HEK293T (cell line): Measurements from ENCODE around the gene GDPD5.

ENCODE experiments used
- CTCF ChIA-PET: fragments of 350-600 bp; formaldehyde crosslinking; extraction: SDS; loops from one replicate; lab custom pipeline; 2021; ENCODE audit warnings: antibody characterized with exemption, inconsistent platforms; lab: Yijun Ruan, JAX
- POLR2A ChIA-PET: fragments of 350-600 bp; formaldehyde crosslinking; extraction: SDS; loops from one replicate; lab custom pipeline; 2020; ENCODE audit warnings: antibody characterized with exemption, inconsistent platforms; lab: Yijun Ruan, JAX
- DNase-seq: peaks from one replicate; pipeline ENCODE4 v3.0.0; 2012; ENCODE audit warnings: mixed read lengths; ENCODE audit errors: extremely low spot score
- ARNT ChIP-seq: fragments of 450-650 bp; IDR thresholded peaks from 2 replicates; pipeline ENCODE4 v1.6.1; 2017; ENCODE audit warnings: mild to moderate bottlenecking
- BHLHE40 ChIP-seq: fragments of 450-650 bp; IDR thresholded peaks from 2 replicates; pipeline ENCODE4 v1.6.1; 2016; ENCODE audit warnings: mild to moderate bottlenecking, moderate library complexity, borderline replicate concordance
- CTBP1 ChIP-seq: fragments of 450-650 bp; IDR thresholded peaks from 2 replicates; pipeline ENCODE4 v1.6.1; 2016; ENCODE audit warnings: borderline replicate concordance
- ELF4 ChIP-seq: fragments of 450-650 bp; IDR thresholded peaks from 2 replicates; pipeline ENCODE4 v1.6.1; 2017; ENCODE audit warnings: antibody characterized with exemption
- FOXA1 ChIP-seq: fragments of 450-650 bp; IDR thresholded peaks from 2 replicates; pipeline ENCODE4 v1.6.1; 2016; ENCODE audit warnings: mild to moderate bottlenecking
- FOXK2 ChIP-seq: fragments of 450-650 bp; IDR thresholded peaks from 2 replicates; pipeline ENCODE4 v1.6.1; 2016; ENCODE audit warnings: mild to moderate bottlenecking
- FOXM1 ChIP-seq: fragments of 450-650 bp; IDR thresholded peaks from 2 replicates; pipeline ENCODE4 v1.6.1; 2017; ENCODE audit warnings: mild to moderate bottlenecking, borderline replicate concordance
- HDGF ChIP-seq: fragments of 450-650 bp; IDR thresholded peaks from 2 replicates; pipeline ENCODE4 v1.6.1; 2017; ENCODE audit warnings: antibody characterized with exemption, borderline replicate concordance
- L3MBTL2 ChIP-seq: fragments of 450-650 bp; conservative IDR thresholded peaks from 2 replicates; pipeline ENCODE4 v1.6.1; 2016; ENCODE audit warnings: mild to moderate bottlenecking
- LEF1 ChIP-seq: fragments of 450-650 bp; IDR thresholded peaks from 2 replicates; pipeline ENCODE4 v1.6.1; 2017; ENCODE audit warnings: mild to moderate bottlenecking, borderline replicate concordance
- NFRKB ChIP-seq: fragments of 450-650 bp; IDR thresholded peaks from 2 replicates; pipeline ENCODE4 v1.6.1; 2016; ENCODE audit warnings: mild to moderate bottlenecking, moderate library complexity
- SP1 ChIP-seq: fragments of 450-650 bp; IDR thresholded peaks from 2 replicates; pipeline ENCODE4 v1.6.1; 2017
- SUZ12 ChIP-seq: fragments of 450-650 bp; IDR thresholded peaks from 2 replicates; pipeline ENCODE4 v1.6.1; 2016; ENCODE audit warnings: mild to moderate bottlenecking
- TARDBP ChIP-seq: fragments of 450-650 bp; IDR thresholded peaks from 2 replicates; pipeline ENCODE4 v1.6.1; 2016
- ZNF384 ChIP-seq: fragments of 450-650 bp; IDR thresholded peaks from 2 replicates; pipeline ENCODE4 v1.6.1; 2016
- TF ChIP-seq, protein P1 (sequence below): fragments of 450-650 bp; IDR thresholded peaks from 2 replicates; pipeline ENCODE4 v1.6.1; 2016

GDPD5 gene

DNA sequence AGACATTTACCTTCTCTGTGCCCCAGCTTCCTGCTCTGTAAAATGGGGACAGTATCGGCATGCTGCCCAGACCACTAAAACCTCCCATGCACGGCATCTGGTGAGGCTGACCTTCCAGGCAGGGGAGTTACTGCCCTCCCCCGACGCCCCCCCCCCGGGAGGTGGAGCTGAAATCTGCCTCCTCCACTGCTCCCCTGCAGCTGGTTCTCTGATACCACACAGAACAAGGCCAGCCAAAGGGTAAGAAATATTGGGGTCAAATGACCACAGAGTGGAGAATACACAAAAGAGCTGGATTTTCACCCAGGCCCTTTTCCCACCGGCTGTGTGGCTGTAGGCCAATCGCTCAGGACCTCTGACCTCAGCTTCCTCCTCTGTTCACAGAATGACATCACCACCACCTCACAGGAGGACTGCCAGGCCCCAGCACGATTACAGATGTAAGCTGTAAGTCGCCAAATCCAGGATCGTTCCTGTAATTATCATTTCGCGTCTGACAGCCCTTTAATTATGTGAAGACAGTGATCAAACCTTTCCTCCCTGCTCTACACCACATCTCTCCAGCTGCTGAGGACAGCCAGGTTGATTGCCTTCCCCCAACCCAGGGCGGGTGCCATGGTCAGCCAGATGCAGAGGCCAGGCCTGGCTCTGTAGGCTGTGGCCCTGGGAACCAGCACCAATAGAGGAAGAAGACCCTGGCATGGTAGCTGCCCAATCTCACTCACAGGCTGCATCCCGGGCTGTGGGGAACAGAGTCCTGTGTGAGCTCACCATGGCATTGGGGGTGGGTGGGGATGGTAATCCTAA, 57.0 kb downstream of the GDPD5 start:
- POLR2A ChIA-PET, result interaction anchor here (0.9 kb wide), 1 partner anchor 9 kb away, joined by 3 read pairs; no protein-coding TSS in a partner anchor
- no peak for DNase-seq
- TF ChIP-seq TARDBP, result no peak
- TF ChIP-seq CTBP1, result no peak
- TF ChIP-seq FOXA1, result no peak
- no peak for TF ChIP-seq BHLHE40
- TF ChIP-seq ELF4, result no peak
- TF ChIP-seq, protein P1, sequence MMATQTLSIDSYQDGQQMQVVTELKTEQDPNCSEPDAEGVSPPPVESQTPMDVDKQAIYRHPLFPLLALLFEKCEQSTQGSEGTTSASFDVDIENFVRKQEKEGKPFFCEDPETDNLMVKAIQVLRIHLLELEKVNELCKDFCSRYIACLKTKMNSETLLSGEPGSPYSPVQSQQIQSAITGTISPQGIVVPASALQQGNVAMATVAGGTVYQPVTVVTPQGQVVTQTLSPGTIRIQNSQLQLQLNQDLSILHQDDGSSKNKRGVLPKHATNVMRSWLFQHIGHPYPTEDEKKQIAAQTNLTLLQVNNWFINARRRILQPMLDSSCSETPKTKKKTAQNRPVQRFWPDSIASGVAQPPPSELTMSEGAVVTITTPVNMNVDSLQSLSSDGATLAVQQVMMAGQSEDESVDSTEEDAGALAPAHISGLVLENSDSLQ, result no peak
- no peak for TF ChIP-seq HDGF
- TF ChIP-seq SP1, result no peak
- CTCF ChIA-PET, result interaction anchor here (0.6 kb wide), 1 partner anchor 210 kb away, joined by 4 read pairs; no protein-coding TSS in a partner anchor

DNA sequence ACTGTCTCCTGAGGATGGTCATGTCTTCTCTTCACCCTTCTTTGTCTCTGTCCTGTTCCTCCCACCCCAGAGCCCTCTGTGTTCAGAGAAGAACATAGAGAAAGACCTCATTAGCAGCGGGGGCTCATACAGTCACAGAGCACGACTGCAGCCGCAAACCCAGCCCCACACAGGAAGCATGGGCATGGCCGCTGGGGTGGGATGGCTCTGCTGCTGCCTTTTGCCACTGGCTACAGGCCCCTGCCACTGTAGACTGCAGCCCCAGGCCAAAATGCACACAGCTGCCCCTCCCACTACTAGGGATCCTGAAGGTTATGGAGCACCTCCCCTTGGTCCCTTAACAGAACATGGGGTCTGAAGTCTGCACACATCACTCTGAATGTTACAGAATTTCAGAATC, 57.9 kb downstream of the GDPD5 start:
- CTCF ChIA-PET, result interaction anchor here (0.6 kb wide), 1 partner anchor 211 kb away, joined by 4 read pairs; no protein-coding TSS in a partner anchor
- DNase-seq, result no peak
- POLR2A ChIA-PET, result no interaction called here
- no peak for TF ChIP-seq SUZ12
- TF ChIP-seq ARNT, result no peak
- no peak for TF ChIP-seq NFRKB
- TF ChIP-seq CTBP1, result no peak
- TF ChIP-seq BHLHE40, result no peak
- TF ChIP-seq FOXA1, result no peak

GRCh38 chr11:75467311-75467710, 58.4 kb downstream of the GDPD5 start:
- ChIA-PET POLR2A (no interaction called here), CTCF (no interaction called here)
- TF ChIP-seq BHLHE40 (no peak), NFRKB (no peak), FOXA1 (no peak), CTBP1 (no peak), ARNT (no peak), ELF4 (no peak), TARDBP (no peak)
- no peak for DNase-seq

DNA sequence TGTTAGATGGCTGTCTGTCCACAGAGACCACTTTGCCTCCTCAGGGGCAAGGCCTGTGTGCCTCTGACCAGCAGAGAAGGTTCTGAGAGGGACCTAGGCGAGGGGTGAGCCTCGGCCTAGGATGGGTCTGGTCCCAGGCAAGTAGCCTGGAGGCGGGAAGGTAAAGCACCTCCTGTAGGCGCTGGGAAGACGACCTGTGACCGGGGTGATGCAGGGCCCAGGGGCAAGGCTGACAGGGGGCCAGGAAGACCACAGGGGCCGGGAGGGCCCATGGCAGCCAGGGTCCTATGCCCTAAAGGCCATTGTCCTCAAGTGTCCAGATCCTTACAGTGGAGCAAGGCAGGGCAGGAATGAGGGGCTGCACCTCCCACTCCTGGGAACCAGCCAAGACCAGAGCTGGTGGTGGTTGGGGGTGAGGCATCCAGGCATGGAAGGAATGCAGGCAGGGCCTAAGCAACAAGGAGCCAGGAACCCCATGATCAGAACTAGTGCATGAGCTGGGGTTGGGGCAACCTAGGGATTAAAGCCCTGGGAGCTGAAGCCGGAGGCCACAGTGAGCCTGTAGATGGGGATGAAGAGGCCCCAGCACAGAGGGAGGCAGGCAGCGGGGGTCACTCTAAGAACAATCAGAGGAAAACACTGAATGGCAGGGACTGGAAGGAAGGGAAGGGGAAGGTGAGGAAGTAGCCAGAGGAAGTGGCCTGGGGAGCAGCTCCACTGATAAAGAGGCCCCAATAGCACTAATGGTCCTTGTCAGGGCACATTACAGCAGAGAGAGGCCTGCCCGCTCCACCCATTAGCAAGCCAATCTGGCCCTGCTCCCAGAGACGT, 59.8 kb downstream of the GDPD5 start:
- ChIA-PET POLR2A (no interaction called here), CTCF (no interaction called here)
- no peak for DNase-seq
- no peak for TF ChIP-seq SP1
- TF ChIP-seq FOXM1, result no peak
- TF ChIP-seq, protein P1, result no peak
- no peak for TF ChIP-seq FOXK2
- no peak for TF ChIP-seq SUZ12
- no peak for TF ChIP-seq NFRKB
- no peak for TF ChIP-seq LEF1
- no peak for TF ChIP-seq L3MBTL2
- TF ChIP-seq CTBP1, result no peak
- no peak for TF ChIP-seq FOXA1
- TF ChIP-seq ELF4, result no peak
- TF ChIP-seq HDGF, result no peak
- no peak for TF ChIP-seq TARDBP
- TF ChIP-seq BHLHE40, result no peak
- TF ChIP-seq ZNF384, result no peak
- no peak for TF ChIP-seq ARNT

DNA sequence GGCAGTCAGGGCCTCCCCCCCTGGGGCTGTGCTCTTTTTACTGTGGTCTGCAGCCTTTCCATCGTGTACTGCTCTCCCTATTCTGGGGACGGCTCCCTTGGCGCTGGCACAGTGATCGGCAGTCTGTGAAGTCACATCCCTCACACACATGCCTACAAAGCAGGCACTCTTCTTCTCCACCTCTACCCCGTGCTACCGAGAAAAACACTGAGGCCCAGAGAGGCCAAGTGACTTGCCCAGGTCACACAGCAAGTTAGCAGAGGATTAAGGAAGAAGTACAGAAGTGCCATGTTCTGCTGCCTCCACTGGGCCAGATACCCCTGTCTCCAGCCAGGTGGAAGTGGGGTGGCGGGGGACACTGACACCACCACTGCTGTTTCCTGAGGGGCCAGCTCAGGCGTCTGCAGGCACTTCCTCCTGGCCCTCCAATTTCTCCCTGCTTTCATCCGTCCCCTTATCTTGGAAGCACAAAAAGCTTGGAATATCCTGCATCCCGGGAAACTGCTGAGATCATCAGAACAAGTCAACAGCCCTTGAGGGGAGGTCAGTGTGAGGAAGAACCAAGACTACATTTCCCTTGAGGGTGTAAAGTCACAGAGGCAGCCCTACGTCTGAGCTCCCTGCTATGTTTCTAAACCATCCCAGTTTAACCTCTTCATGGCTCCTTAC, 62.5 kb downstream of the GDPD5 start:
- ChIA-PET POLR2A (interaction anchor here (0.6 kb wide), 1 partner anchor 62 kb away, joined by 3 read pairs; no protein-coding TSS in a partner anchor), CTCF (no interaction called here)

More for the DNA sequence above, 62.5 kb downstream of the GDPD5 start:
- TF ChIP-seq BHLHE40, result no peak
- no peak for TF ChIP-seq ARNT
- TF ChIP-seq HDGF, result no peak
- TF ChIP-seq, protein P1, result no peak
- no peak for TF ChIP-seq NFRKB
- TF ChIP-seq L3MBTL2, result no peak
- TF ChIP-seq FOXM1, result no peak
- no peak for TF ChIP-seq FOXK2
- TF ChIP-seq ZNF384, result no peak
- TF ChIP-seq SUZ12, result no peak
- DNase-seq, result no peak
